Psoas muscle (tissue), 8 donors: ENCODE measurements around the gene TBC1D14. TPM values are rescaled to one million over a fixed set of nuclear protein-coding genes. Genes with fewer than 3 reads are reported as not detected.

ENCODE experiments used
- ATAC-seq, 4 donors: fragments of 200-7000 bp; cut with Tn5 transposase; one replicate each; pipeline ENCODE4 v1.9.1; 2020; ENCODE audit warnings: moderate library complexity in 3 of 4, mild to moderate bottlenecking in 2 of 4
- DNase-seq, 2 donors: peaks; one replicate each; pipeline ENCODE4 v3.0.0-alpha.2; 2020
- H3K27ac ChIP-seq: fragments of 200-600 bp; one replicate; pipeline ENCODE4 v1.8.0; 2022
- H3K27me3 ChIP-seq, 3 donors: fragments of 200-600 bp in 1 of 3; one replicate each; pipeline versions ENCODE4 v1.6.1 to v1.8.0; 2013 to 2022; ENCODE audit warnings: low read length in 2 of 3, mild to moderate bottlenecking in 2 of 3, moderate library complexity in 1 of 3; ENCODE audit not compliant: insufficient read depth in 3 of 3
- H3K36me3 ChIP-seq, 2 donors: fragments of 200-600 bp in 1 of 2; one replicate each; pipeline versions ENCODE4 v1.6.1 to v1.8.0; 2013 to 2022; ENCODE audit warnings: low read depth in 1 of 2, mild to moderate bottlenecking in 1 of 2, moderate library complexity in 1 of 2; ENCODE audit not compliant: insufficient read depth in 1 of 2
- H3K4me1 ChIP-seq: fragments of 200-600 bp; one replicate; pipeline ENCODE4 v1.8.0; 2022
- H3K4me3 ChIP-seq: fragments of 200-600 bp; one replicate; pipeline ENCODE4 v1.8.0; 2022; ENCODE audit warnings: mild to moderate bottlenecking
- H3K9me3 ChIP-seq: fragments of 200-600 bp; one replicate; pipeline ENCODE4 v1.8.0; 2022
- CTCF ChIP-seq: fragments of 200-600 bp; IDR thresholded peaks from one replicate; pipeline ENCODE4 v1.8.0; 2022; ENCODE audit warnings: antibody characterized with exemption
- WGBS, 3 donors: extraction: QIAGEN DNeasy Blood & Tissue Kit; methylation state at CpG; one replicate each; pipeline versions ENCODE4 v1.1.6 to v1.1.7; 2013; 5-methylcytosine and 5-hydroxymethylcytosine counted together
- intact Hi-C, 2 donors: fragments of 100-400 bp; cut with DNase I; formaldehyde crosslinking; loops; one replicate each; pipeline versions ENCODE4 v1.11.0 to v1.14.2; 2022
- polyA plus RNA-seq, 3 donors: library from polyadenylated mRNA; stranded (reverse); fragments of 200-250 nt; gene quantifications; one replicate each; pipeline ENCODE4 v1.2.3, GENCODE V29; 2013
- total RNA-seq, 4 donors: library from RNA; stranded (reverse); fragmentation: NEBNext Ultra II Directional in 2 of 4; extraction: Animal tissue kit (Norgen Biotek cat#: 25700) in 2 of 4; gene quantifications; one replicate each; pipeline versions ENCODE4 v1.2.1 to v1.2.4, GENCODE V29; 2021 to 2023
- donor health status: healthy with polysubstance abuse.
- donor health status: DM: no; HTN: no; CAD: no; lungs with moderate emphysema.
- donor health status: Bipolar disorder and iron deficiency.
- donor health status: healthy.
- donor health status: DM: yes; HTN: yes; CAD: no.
- donor health status: DM: no; HTN: no; CAD: no.
- donor health status: DM: no; HTN: no; CAD: no.
- donor health status: DM: yes; HTN: yes; CAD: no.

TBC1D14 gene
- total and polyA plus RNA-seq, 7 donors: 14.7 to 45.5 (median 33.1) TPM

GRCh38 chr4:6955261-6955911 is 45.8 kb downstream of the TBC1D14 start:
- peaks cover 16% of the 10 kb centered on the region for H3K4me1 ChIP-seq

GRCh38 chr4:6956087-6956433 is 46.4 kb downstream of the TBC1D14 start:
- ATAC-seq (no peak), DNase-seq (no peak)
- Histone ChIP-seq H3K27ac (no peak overlapping the region), H3K4me3 (no peak overlapping the region), H3K27me3 (no peaks in the 10 kb centered on the region), H3K4me1 (peaks cover 16% of the 10 kb centered on the region), H3K36me3 (no peaks in the 10 kb centered on the region), H3K9me3 (no peaks in the 10 kb centered on the region)
- TF ChIP-seq CTCF: no peak
- WGBS, 3 donors: 94 to 99% (median 96%) methylated on average over 6 of the region's 6 CpGs
- intact Hi-C loops: no loop called here

More at GRCh38 chr4:6955261-6955911, 45.8 kb downstream of the TBC1D14 start:
- Histone ChIP-seq H3K27me3 (no peaks in the 10 kb centered on the region), H3K4me3 (no peak overlapping the region), H3K9me3 (no peaks in the 10 kb centered on the region), H3K36me3 (no peaks in the 10 kb centered on the region), H3K27ac (no peak overlapping the region)
- DNase-seq: peak in 1 of 2 donors; percentile 39
- ATAC-seq: no peak
- 93 to 95% (median 93%) methylated on average over 17 of the region's 17 CpGs for WGBS, 3 donors
- no peak for TF ChIP-seq CTCF
- intact Hi-C loops: no loop called here

- intact Hi-C loops: no loop called here
- Histone ChIP-seq H3K27me3 (no peaks in the 10 kb centered on the region), H3K36me3 (no peaks in the 10 kb centered on the region), H3K4me3 (no peak overlapping the region), H3K9me3 (no peaks in the 10 kb centered on the region), H3K27ac (no peak overlapping the region), H3K4me1 (peaks cover 15% of the 10 kb centered on the region)
- DNase-seq (peak in 1 of 2 donors; percentile 44), ATAC-seq (no peak)
- no peak for TF ChIP-seq CTCF
- 91 to 96% (median 92%) methylated on average over 24 of the region's 24 CpGs for WGBS, 3 donors
These were observed 47.0 kb downstream of the TBC1D14 start for GRCh38 chr4:6956434-6957147.

GRCh38 chr4:6957148-6957520 is 47.5 kb downstream of the TBC1D14 start:
- Histone ChIP-seq H3K4me1 (peaks cover 11% of the 10 kb centered on the region), H3K4me3 (no peak overlapping the region), H3K9me3 (no peaks in the 10 kb centered on the region), H3K27ac (no peak overlapping the region), H3K27me3 (no peaks in the 10 kb centered on the region), H3K36me3 (no peaks in the 10 kb centered on the region)
- intact Hi-C loops: no loop called here
- DNase-seq (no peak), ATAC-seq (no peak)
- WGBS, 3 donors: 79 to 87% (median 79%) methylated on average over 6 of the region's 6 CpGs
- TF ChIP-seq CTCF: no peak
